ENCODE measurements around the gene TMEM131L.
"Not testable (repeated sequence)": the region's sequence is repeated elsewhere in the genome, so short reads cannot be mapped to it uniquely, and the experiment has no call there.

The TMEM131L gene

DNA sequence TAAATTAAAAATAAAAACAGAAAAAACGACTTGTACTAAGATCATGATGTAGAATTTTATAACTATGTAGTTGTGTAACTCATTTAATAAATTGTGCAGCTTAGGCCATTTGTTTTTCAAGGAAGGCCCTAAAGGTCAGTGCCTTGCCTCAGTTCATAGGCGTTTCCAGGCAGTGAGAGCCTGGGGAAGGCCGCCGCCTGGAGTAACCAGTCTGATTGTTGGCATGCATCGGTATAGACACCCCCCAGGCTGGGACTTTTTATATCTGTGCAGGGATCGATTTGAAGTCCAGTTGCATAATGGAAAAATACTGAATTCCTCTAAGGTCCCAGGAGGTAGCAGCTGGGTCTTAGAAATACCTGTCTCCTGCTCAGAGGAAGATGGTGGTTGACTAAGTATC lies 77.2 kb downstream of the TMEM131L start:
- no peak for DNase-seq (ENCODE audit: extremely low spot score)
- TF ChIP-seq, protein P1, sequence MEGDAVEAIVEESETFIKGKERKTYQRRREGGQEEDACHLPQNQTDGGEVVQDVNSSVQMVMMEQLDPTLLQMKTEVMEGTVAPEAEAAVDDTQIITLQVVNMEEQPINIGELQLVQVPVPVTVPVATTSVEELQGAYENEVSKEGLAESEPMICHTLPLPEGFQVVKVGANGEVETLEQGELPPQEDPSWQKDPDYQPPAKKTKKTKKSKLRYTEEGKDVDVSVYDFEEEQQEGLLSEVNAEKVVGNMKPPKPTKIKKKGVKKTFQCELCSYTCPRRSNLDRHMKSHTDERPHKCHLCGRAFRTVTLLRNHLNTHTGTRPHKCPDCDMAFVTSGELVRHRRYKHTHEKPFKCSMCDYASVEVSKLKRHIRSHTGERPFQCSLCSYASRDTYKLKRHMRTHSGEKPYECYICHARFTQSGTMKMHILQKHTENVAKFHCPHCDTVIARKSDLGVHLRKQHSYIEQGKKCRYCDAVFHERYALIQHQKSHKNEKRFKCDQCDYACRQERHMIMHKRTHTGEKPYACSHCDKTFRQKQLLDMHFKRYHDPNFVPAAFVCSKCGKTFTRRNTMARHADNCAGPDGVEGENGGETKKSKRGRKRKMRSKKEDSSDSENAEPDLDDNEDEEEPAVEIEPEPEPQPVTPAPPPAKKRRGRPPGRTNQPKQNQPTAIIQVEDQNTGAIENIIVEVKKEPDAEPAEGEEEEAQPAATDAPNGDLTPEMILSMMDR (IDR thresholded peaks at IDR 0.05; ENCODE audit: control extremely low read depth, extremely low read depth, low read depth, missing control alignments): no peak
- POLR2A ChIA-PET: no interaction called here
- CTCF ChIA-PET: interaction anchor here (1.1 to 4.9 kb wide), 8 partner anchors 10 to 199 kb away, joined by 3 to 33 read pairs (median 5); no protein-coding TSS in a partner anchor

DNA sequence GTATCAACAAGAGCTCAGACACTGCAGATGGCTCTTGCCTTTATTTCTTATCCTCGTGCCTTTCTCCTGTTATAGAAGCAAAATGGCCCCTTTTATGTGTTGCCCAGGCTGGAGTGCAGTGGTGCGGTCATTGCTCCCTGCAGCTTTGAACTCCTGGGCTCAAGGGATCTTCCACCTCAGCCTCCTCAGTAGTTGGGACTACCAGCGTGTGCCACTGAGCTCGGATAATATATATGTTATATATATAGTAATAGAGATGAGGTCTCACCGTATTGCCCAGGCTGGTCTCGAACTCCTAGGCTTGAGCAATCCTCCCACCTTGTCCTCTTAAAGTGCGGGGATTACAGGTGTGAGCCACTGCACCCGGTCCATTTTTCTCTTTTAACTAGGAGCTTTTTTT lies 79.7 kb downstream of the TMEM131L start:
- CTCF ChIA-PET: interaction anchor here (2.0 kb wide), 1 partner anchor 14 kb away, joined by 5 read pairs; no protein-coding TSS in a partner anchor
- TF ChIP-seq, protein P1 (IDR thresholded peaks at IDR 0.05; ENCODE audit: control extremely low read depth, extremely low read depth, low read depth, missing control alignments): no peak
- POLR2A ChIA-PET: no interaction called here
- no peak for DNase-seq (ENCODE audit: extremely low spot score)

DNA sequence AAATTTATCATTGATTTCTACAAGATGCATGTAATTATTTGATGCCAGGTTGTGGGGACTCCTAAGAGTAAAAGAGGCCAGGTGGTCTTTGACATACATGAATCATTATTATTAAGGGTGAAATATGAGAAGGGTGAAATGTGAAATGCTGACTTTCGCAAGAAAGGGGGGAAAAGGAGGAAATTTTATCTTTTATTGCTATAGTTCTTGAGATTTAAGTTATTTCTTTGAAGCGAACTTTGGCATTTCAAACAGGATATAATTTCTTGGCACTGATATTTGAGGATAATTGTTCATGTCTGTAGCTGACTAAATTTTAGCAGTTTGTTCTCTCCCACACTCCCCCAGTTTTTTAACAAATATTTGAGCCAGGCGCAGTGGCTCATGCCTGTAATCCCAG lies 80.1 kb downstream of the TMEM131L start:
- ChIA-PET POLR2A (no interaction called here), CTCF (interaction anchor here (1.0 to 2.0 kb wide), 2 partner anchors 11 to 14 kb away, joined by 3 to 5 read pairs; no protein-coding TSS in a partner anchor)
- no peak for DNase-seq (ENCODE audit: extremely low spot score)
- TF ChIP-seq, protein P1 (IDR thresholded peaks at IDR 0.05; ENCODE audit: control extremely low read depth, extremely low read depth, low read depth, missing control alignments): no peak

DNA sequence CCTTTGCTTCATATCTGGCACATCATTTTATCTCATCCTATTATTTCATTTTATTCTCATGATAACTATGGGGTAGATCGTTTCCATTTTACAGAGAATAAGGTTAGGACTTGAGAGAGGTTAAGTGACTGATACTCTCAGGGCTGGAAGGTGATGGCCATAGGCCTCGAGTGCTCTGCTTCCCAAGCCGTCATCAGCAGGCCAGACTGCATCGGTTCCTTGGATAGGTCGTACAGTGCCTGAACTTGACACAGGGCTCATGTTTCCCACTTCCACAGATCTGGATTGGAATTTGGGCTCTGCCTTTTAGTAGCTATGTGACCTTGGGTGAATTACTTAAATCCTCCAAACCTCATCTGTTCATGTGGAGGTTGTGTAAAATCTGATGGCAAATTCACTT lies 81.4 kb downstream of the TMEM131L start:
- POLR2A ChIA-PET: no interaction called here
- TF ChIP-seq, protein P1 (IDR thresholded peaks at IDR 0.05; ENCODE audit: control extremely low read depth, extremely low read depth, low read depth, missing control alignments): no peak
- no peak for DNase-seq (ENCODE audit: extremely low spot score)
- CTCF ChIA-PET: interaction anchor here (1.0 to 2.3 kb wide), 5 partner anchors 10 to 202 kb away, joined by 3 to 5 read pairs (median 5); no protein-coding TSS in a partner anchor

DNA sequence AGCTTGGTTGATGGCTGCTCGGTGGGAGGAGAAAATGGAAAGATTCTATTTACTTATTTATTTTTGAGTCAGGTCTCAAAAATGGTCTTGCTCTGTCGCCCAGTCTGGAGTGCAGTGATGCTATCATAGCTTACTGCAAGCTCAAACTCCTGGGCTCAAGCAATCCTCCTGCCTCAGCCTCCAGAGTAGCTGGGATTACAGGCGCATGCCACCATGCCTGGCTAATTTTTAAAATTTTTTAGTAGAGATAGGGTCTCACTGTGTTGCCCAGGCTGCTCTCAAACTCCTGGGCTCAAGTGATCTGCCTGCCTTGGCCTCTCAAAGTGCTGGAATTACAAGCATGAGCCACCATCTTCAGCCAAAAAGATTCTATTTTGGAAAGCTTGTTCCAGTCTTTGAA lies 82.7 kb downstream of the TMEM131L start:
- POLR2A ChIA-PET; DNase-seq (ENCODE audit: extremely low spot score): not testable (repeated sequence)
- CTCF ChIA-PET: interaction anchor here (0.9 to 2.3 kb wide), 5 partner anchors 10 to 203 kb away, joined by 3 to 5 read pairs (median 3); no protein-coding TSS in a partner anchor

DNA sequence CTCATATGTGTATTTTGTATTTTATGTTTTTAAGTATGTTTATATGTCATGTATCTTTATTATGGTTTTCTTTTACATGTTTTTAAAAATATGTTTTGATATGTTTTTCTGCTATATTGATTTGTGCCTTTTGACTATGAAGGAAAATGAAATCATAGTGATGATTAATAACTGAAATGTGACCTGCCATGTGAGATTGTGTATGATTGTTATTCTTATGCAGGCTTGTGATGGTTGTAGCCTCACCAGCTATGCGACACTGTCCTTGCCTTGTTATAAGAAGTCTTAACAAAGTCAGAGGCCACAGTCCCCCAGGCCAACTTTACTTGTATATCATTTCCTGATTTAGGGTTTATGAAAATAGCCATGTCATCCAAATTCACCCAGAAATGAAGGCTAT lies 83.2 kb downstream of the TMEM131L start:
- ChIA-PET POLR2A (no interaction called here), CTCF (interaction anchor here (0.9 to 2.3 kb wide), 4 partner anchors 17 to 204 kb away, joined by 3 to 5 read pairs (median 4); no protein-coding TSS in a partner anchor)
- TF ChIP-seq, protein P1 (IDR thresholded peaks at IDR 0.05; ENCODE audit: control extremely low read depth, extremely low read depth, low read depth, missing control alignments): no peak
- DNase-seq (ENCODE audit: extremely low spot score): no peak

DNA sequence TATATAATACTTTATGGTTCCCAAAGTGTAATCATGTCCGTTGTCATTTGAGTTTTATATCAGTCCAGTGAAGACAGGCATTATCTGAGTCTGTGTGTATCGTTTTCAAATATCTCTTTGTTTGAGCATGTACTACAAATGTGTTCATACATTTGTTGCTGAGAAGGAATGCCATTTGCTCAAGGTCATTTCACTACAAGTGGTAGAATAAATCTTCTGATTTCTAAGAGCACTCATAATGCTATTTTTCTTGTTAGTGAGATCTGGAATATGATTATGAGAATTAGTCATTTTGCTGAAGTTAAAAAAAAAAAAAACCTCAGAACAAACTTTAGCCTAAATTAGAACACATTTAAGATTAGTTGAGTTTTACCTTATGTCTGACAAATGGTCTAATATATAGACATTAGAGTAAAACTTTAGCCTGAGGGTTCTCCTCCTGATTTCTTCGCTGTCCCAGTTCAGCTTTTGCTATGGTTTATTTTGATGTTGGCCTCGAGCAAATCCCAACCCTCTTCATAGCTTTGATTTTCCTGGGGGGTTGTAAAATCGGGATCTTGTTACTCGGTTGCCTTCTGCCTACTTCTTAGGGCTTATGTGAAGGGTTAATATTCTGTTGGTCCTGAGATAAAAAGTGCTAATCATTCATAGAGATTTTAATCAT lies 87.1 kb downstream of the TMEM131L start:
- ChIA-PET POLR2A (no interaction called here), CTCF (interaction anchor here (1.4 to 1.9 kb wide), 2 partner anchors 9 to 12 kb away, joined by 4 to 21 read pairs; no protein-coding TSS in a partner anchor)
- TF ChIP-seq, protein P1 (IDR thresholded peaks at IDR 0.05; ENCODE audit: control extremely low read depth, extremely low read depth, low read depth, missing control alignments): no peak
- no peak for DNase-seq (ENCODE audit: extremely low spot score)

Data from GM10248 (cell line).